ENCODE data around the gene AGPAT3. TPM values are rescaled to one million over a fixed set of nuclear protein-coding genes. Genes with fewer than 3 reads are reported as not detected.

Gene AGPAT3
- total RNA-seq, 1 donor from 2014 or later: 65.9 TPM

- TF ChIP-seq, protein P1, sequence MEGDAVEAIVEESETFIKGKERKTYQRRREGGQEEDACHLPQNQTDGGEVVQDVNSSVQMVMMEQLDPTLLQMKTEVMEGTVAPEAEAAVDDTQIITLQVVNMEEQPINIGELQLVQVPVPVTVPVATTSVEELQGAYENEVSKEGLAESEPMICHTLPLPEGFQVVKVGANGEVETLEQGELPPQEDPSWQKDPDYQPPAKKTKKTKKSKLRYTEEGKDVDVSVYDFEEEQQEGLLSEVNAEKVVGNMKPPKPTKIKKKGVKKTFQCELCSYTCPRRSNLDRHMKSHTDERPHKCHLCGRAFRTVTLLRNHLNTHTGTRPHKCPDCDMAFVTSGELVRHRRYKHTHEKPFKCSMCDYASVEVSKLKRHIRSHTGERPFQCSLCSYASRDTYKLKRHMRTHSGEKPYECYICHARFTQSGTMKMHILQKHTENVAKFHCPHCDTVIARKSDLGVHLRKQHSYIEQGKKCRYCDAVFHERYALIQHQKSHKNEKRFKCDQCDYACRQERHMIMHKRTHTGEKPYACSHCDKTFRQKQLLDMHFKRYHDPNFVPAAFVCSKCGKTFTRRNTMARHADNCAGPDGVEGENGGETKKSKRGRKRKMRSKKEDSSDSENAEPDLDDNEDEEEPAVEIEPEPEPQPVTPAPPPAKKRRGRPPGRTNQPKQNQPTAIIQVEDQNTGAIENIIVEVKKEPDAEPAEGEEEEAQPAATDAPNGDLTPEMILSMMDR (IDR thresholded peaks at IDR 0.05): no peak
- H3K27ac ChIP-seq: peak overlapping the region; percentile 68 to 72
- DNase-seq (ENCODE audit: low spot score in 2 of 2): no peak
- H3K4me1 ChIP-seq: peaks cover 3 to 4% of the 10 kb centered on the region in 2 donors
- no peaks in the 10 kb centered on the region for H3K9me3 ChIP-seq
- H3K36me3 ChIP-seq: no peaks in the 10 kb centered on the region
- H3K27me3 ChIP-seq: no peaks in the 10 kb centered on the region
- intact Hi-C loops (cut with DNase I): no loop called here
- no peak overlapping the region for H3K4me3 ChIP-seq
These were observed 72.2 kb downstream of the AGPAT3 start for GRCh38 chr21:43937051-43937832.

GRCh38 chr21:43937891-43938309 lies 72.9 kb downstream of the AGPAT3 start:
- TF ChIP-seq, protein P1 (IDR thresholded peaks at IDR 0.05): no peak
- Histone ChIP-seq H3K36me3 (no peaks in the 10 kb centered on the region), H3K27me3 (no peaks in the 10 kb centered on the region), H3K4me1 (peaks cover 3 to 4% of the 10 kb centered on the region in 2 donors), H3K27ac (no peak overlapping the region), H3K4me3 (no peak overlapping the region), H3K9me3 (no peaks in the 10 kb centered on the region)
- intact Hi-C loops (cut with DNase I): no loop called here
- DNase-seq (ENCODE audit: low spot score in 2 of 2): no peak

- Histone ChIP-seq H3K9me3 (no peaks in the 10 kb centered on the region), H3K4me1 (peaks cover 3 to 4% of the 10 kb centered on the region in 2 donors), H3K4me3 (peak overlapping the region; percentile 21 to 32), H3K36me3 (no peaks in the 10 kb centered on the region), H3K27ac (no peak overlapping the region), H3K27me3 (no peaks in the 10 kb centered on the region)
- intact Hi-C loops (cut with DNase I): no loop called here
- peak in 1 of 2 donors; percentile 83 for DNase-seq (ENCODE audit: low spot score in 2 of 2)
- TF ChIP-seq, protein P1 (IDR thresholded peaks at IDR 0.05): peak; percentile 64 to 68 (median 68)
These were observed 73.9 kb downstream of the AGPAT3 start for GRCh38 chr21:43938751-43939442.

DNA sequence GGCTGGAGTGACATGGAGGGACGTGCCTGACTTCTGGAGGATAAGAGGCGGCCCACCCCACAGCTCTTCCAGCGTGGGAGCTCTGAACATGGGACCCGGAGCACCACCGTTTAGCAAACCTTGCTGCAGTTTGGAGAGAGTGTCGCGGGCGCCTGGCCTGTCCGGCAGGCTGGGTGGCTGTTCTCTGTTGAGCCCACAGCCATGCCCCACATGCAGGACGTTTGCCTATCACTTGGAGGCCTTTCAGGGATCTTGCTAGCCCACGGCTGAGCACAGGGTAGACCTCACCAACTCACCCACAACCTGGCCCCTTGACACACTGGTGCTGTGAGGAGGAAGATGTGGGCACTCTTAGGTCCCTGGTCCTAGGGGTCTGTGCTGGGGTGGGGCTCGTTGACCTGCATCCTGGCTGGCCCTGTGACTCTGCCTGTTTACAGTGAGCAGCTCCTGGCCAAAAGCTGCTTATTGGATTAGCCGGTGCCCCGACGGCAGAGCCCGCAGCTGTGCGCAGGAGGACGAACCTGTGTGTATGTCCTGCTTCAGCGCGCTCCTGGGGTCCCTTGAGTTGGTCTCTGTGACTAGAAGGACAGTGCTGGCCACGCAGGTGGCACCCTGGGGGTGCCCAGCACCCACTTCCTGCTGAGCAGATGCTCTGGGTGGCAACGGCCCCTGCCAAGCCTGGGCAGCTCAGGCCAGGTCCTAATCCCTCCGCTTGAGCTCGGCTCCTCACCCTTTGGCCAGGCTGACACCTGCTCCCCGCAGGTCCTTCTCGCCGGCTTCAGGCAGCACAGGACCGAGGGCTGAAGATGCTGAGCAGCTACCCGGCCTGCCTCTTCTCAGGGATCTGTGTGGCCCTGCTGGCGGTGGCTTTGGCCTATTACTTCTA lies 74.7 kb downstream of the AGPAT3 start:
- Histone ChIP-seq H3K9me3 (no peaks in the 10 kb centered on the region), H3K4me3 (no peak overlapping the region), H3K36me3 (no peaks in the 10 kb centered on the region), H3K27ac (no peak overlapping the region), H3K27me3 (no peaks in the 10 kb centered on the region), H3K4me1 (peaks cover 3 to 4% of the 10 kb centered on the region in 2 donors)
- no peak for DNase-seq (ENCODE audit: low spot score in 2 of 2)
- intact Hi-C loops (cut with DNase I): no loop called here
- TF ChIP-seq, protein P1 (IDR thresholded peaks at IDR 0.05): no peak

GRCh38 chr21:43940329-43941050 lies 75.5 kb downstream of the AGPAT3 start:
- intact Hi-C loops (cut with DNase I): no loop called here
- Histone ChIP-seq H3K4me1 (peaks cover 3 to 4% of the 10 kb centered on the region in 2 donors), H3K27me3 (no peaks in the 10 kb centered on the region), H3K36me3 (no peaks in the 10 kb centered on the region), H3K9me3 (no peaks in the 10 kb centered on the region), H3K4me3 (no peak overlapping the region), H3K27ac (no peak overlapping the region)
- no peak for DNase-seq (ENCODE audit: low spot score in 2 of 2)
- TF ChIP-seq, protein P1 (IDR thresholded peaks at IDR 0.05): no peak

Measured in ascending aorta (tissue), 2 donors.